OCI-LY3 (cell line): ENCODE measurements around the gene DNAJC15.

Experiments used
- EZH2phosphoT487 ChIP-seq: fragments of 200-600 bp; shearing (Covaris generic); IDR thresholded peaks from 2 replicates; pipeline ENCODE4 v1.6.1; 2018; ENCODE audit warnings: antibody characterized with exemption, mixed run types, low read depth
- TF ChIP-seq, protein P1 (sequence below): fragments of 200-600, 300-600 bp; sonication (generic); IDR thresholded peaks from 2 replicates; pipeline ENCODE4 v1.5.1; 2014; ENCODE audit warnings: antibody characterized with exemption, low read length, low read depth

DNA sequence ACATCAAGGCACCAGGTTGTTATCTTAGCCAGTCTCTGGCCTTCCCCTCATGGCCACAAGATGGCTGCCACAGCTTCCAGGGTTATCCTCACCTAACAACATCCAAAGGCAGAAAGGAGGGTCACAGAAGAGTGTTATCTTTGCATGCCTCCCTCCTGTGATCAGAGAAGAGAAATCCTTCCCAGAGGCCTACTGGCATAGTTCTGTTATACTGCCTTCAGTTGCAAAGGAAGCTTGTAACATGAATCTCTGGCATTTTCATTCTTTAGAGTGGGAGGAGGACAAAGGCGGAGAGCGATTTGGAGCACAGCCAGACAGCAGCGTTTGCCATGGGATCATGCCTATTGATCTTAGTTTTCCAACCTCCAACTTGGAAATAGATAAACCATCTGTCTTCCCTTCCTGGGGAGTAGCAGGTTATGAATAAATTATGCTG, 135.7 kb downstream of the DNAJC15 start:
- TF ChIP-seq, protein P1, sequence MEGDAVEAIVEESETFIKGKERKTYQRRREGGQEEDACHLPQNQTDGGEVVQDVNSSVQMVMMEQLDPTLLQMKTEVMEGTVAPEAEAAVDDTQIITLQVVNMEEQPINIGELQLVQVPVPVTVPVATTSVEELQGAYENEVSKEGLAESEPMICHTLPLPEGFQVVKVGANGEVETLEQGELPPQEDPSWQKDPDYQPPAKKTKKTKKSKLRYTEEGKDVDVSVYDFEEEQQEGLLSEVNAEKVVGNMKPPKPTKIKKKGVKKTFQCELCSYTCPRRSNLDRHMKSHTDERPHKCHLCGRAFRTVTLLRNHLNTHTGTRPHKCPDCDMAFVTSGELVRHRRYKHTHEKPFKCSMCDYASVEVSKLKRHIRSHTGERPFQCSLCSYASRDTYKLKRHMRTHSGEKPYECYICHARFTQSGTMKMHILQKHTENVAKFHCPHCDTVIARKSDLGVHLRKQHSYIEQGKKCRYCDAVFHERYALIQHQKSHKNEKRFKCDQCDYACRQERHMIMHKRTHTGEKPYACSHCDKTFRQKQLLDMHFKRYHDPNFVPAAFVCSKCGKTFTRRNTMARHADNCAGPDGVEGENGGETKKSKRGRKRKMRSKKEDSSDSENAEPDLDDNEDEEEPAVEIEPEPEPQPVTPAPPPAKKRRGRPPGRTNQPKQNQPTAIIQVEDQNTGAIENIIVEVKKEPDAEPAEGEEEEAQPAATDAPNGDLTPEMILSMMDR: 0 out of 2 replicates have a peak, but pooled peaks have one; percentile 4
- TF ChIP-seq EZH2phosphoT487: no peak
